GM18499 (cell line): ENCODE measurements around the gene CDK6.
A peak's percentile ranks its signal among the peaks of the same experiment; 100 is the strongest.

Experiments
- ATAC-seq: cut with Tn5 transposase; IDR thresholded peaks from one replicate; pipeline ENCODE4 v1.9.1; 2021; ENCODE audit warnings: moderate number of reproducible peaks; ENCODE audit not compliant: insufficient read depth, unreplicated experiment

The CDK6 gene

GRCh38 chr7:92694211-92694610 lies 142.2 kb downstream of the CDK6 start:
- ATAC-seq: no peak

- no peak for ATAC-seq
These were observed 142.9 kb downstream of the CDK6 start for GRCh38 chr7:92693519-92693918.

GRCh38 chr7:92691578-92691977 lies 144.8 kb downstream of the CDK6 start:
- ATAC-seq: peak; percentile 80

- no peak for ATAC-seq
These were observed 151.0 kb downstream of the CDK6 start for GRCh38 chr7:92685136-92686042.

GRCh38 chr7:92684274-92684673 lies 152.1 kb downstream of the CDK6 start:
- ATAC-seq: no peak

- no peak for ATAC-seq
These were observed 153.4 kb downstream of the CDK6 start for GRCh38 chr7:92682903-92683539.

- no peak for ATAC-seq
These were observed 154.0 kb downstream of the CDK6 start for GRCh38 chr7:92682330-92682729.

- no peak for ATAC-seq
These were observed 154.7 kb downstream of the CDK6 start for GRCh38 chr7:92681633-92682032.

GRCh38 chr7:92680442-92680841 lies 155.9 kb downstream of the CDK6 start:
- no peak for ATAC-seq

GRCh38 chr7:92678291-92678920 lies 158.0 kb downstream of the CDK6 start:
- ATAC-seq: no peak

- peak; percentile 52 for ATAC-seq
These were observed 162.0 kb downstream of the CDK6 start for GRCh38 chr7:92674379-92674778.

GRCh38 chr7:92671505-92672169 lies 164.7 kb downstream of the CDK6 start:
- no peak for ATAC-seq

GRCh38 chr7:92670204-92670851 lies 166.0 kb downstream of the CDK6 start:
- no peak for ATAC-seq

GRCh38 chr7:92669616-92670165 lies 166.7 kb downstream of the CDK6 start:
- no peak for ATAC-seq

- ATAC-seq: no peak
These were observed 167.8 kb downstream of the CDK6 start for GRCh38 chr7:92668564-92668963.

GRCh38 chr7:92667816-92668535 lies 168.4 kb downstream of the CDK6 start:
- no peak for ATAC-seq

GRCh38 chr7:92665926-92666325 lies 170.4 kb downstream of the CDK6 start:
- ATAC-seq: no peak

- ATAC-seq: no peak
These were observed 174.7 kb downstream of the CDK6 start for GRCh38 chr7:92661651-92662050.

GRCh38 chr7:92658671-92659070 lies 177.7 kb downstream of the CDK6 start:
- no peak for ATAC-seq
